ENCODE results near the gene EPS15. TPM values are rescaled to one million over a fixed set of nuclear protein-coding genes. Genes with fewer than 3 reads are reported as not detected.

Gene EPS15
- total RNA-seq = 37.9 and 42.5 TPM in 2 replicates

GRCh38 chr1:51519048-51519864 is at the start of gene EPS15:
Gene EPS15, minus strand, starts transcription at chr1:51519266. Its CDS starts 35 bp downstream, at chr1:51519231.

GRCh38 chr1:51330331-51331201 is 188.5 kb downstream of the EPS15 start, which contains the start of gene TTC39A:
Gene TTC39A, minus strand, starts transcription at chr1:51330562. Its CDS starts 85 bp downstream, at chr1:51330477.

Other genes with a start within 250 kb of the EPS15 start
- gene TTC39A, start 188.7 kb downstream of the EPS15 start, total RNA-seq = 13.3 and 19.1 TPM in 2 replicates
- 76.9 and 111 TPM in 2 replicates for gene OSBPL9, start 97.8 kb upstream of the EPS15 start, total RNA-seq